Peyer's patch (tissue), 4 donors: Measurements from ENCODE around the gene MYLK. TPM values are rescaled to one million over a fixed set of nuclear protein-coding genes. Genes with fewer than 3 reads are reported as not detected.

Experiments used
- DNase-seq, 3 donors: peaks; one replicate each; pipeline ENCODE4 v3.0.0-alpha.2; 2017 to 2019
- H3K27ac ChIP-seq, 4 donors: fragments of 200-600 bp; sonication (generic); one replicate each; pipeline ENCODE4 v1.5.1; 2016 to 2019
- H3K27me3 ChIP-seq, 2 donors: fragments of 200-600 bp; sonication (generic); one replicate each; pipeline ENCODE4 v1.5.1; 2019
- H3K36me3 ChIP-seq, 3 donors: fragments of 200-600 bp; sonication (generic); one replicate each; pipeline ENCODE4 v1.5.1; 2016 to 2019
- H3K4me1 ChIP-seq, 4 donors: fragments of 200-600 bp; sonication (generic); one replicate each; pipeline ENCODE4 v1.5.1; 2016 to 2019
- H3K4me3 ChIP-seq, 4 donors: fragments of 200-600 bp; sonication (generic); 1 replicate in 3 of 4; 2 replicates in 1 of 4; pipeline ENCODE4 v1.5.1; 2016 to 2019; ENCODE audit warnings: mild to moderate bottlenecking in 1 of 4
- H3K9me3 ChIP-seq, 4 donors: fragments of 200-600 bp; sonication (generic); one replicate each; pipeline ENCODE4 v1.5.1; 2016 to 2019; ENCODE audit warnings: mild to moderate bottlenecking in 1 of 4
- POLR2A ChIP-seq, 2 donors: fragments of 450-650 bp; IDR thresholded peaks; one replicate each; pipeline ENCODE4 v1.5.1; 2017; ENCODE audit warnings: antibody characterized with exemption in 2 of 2, mild to moderate bottlenecking in 2 of 2, moderate library complexity in 2 of 2
- total RNA-seq, 4 donors: library from RNA; depleted of rRNA; stranded (reverse); fragments of >200 nt; gene quantifications; one replicate each; pipeline ENCODE4 v1.1.0, GENCODE V29; 2016
- TF ChIP-seq, protein P1 (sequence below), 6 experiments: fragments of 450-650 bp in 4 of 6; fragments of 200-600 bp in 2 of 6; sonication (generic) in 1 of 6; IDR thresholded peaks; one replicate each; pipeline ENCODE4 v1.5.1; 2017 to 2019; ENCODE audit warnings: antibody characterized with exemption in 6 of 6, mild to moderate bottlenecking in 3 of 6, moderate library complexity in 1 of 6

The MYLK gene
- total RNA-seq, 4 donors from 2014 or later, result 81.3 to 117 (median 94.1) TPM

DNA sequence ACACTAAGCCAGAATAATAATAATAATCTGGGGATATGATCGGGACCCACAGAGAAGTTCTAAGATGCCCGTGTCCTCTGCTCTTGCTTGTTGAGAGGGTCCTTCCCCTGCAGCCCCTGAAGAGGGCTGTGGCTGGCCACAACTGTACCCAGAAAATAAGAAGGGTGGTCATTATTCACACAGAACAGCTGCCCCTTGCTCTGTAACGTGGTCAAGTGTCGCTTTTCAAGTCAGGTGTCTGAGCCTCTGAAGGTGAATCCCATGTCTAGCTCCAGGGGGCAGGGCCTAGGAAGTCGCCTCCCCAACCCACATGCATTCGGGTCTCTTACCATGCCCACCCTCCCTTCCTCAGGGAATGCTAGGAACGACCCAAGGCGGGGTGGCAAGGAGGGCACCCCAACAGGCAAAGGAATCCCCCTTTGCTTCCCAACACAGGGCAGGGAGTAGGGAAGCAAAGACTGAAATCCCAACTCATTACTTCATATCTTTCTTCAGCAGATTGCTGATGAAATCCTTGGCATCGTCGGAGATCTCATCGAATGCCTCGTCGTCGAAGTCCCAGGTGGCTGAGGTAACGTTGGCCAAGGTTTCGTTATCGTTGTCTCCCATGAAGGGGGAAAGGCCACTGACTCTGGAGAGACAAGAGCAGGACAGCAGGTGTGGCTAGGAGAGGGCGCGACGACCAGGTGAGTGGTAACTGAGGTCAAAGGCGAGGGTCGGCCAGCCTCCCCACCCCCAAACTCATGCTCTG is 255.0 kb downstream of the MYLK start:
- no peak overlapping the region for H3K27ac ChIP-seq
- no peaks in the 10 kb centered on the region for H3K9me3 ChIP-seq
- TF ChIP-seq, protein P1, sequence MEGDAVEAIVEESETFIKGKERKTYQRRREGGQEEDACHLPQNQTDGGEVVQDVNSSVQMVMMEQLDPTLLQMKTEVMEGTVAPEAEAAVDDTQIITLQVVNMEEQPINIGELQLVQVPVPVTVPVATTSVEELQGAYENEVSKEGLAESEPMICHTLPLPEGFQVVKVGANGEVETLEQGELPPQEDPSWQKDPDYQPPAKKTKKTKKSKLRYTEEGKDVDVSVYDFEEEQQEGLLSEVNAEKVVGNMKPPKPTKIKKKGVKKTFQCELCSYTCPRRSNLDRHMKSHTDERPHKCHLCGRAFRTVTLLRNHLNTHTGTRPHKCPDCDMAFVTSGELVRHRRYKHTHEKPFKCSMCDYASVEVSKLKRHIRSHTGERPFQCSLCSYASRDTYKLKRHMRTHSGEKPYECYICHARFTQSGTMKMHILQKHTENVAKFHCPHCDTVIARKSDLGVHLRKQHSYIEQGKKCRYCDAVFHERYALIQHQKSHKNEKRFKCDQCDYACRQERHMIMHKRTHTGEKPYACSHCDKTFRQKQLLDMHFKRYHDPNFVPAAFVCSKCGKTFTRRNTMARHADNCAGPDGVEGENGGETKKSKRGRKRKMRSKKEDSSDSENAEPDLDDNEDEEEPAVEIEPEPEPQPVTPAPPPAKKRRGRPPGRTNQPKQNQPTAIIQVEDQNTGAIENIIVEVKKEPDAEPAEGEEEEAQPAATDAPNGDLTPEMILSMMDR (IDR thresholded peaks at IDR 0.05), result no peak
- no peak for TF ChIP-seq POLR2A (IDR thresholded peaks at IDR 0.05)
- H3K4me1 ChIP-seq, result no peaks in the 10 kb centered on the region
- H3K27me3 ChIP-seq, result no peaks in the 10 kb centered on the region
- peak in 1 of 3 donors; percentile 28 for DNase-seq
- H3K4me3 ChIP-seq, result no peak overlapping the region
- peaks cover 0 to 64% (median 0%) of the 10 kb centered on the region in 3 donors for H3K36me3 ChIP-seq

DNA sequence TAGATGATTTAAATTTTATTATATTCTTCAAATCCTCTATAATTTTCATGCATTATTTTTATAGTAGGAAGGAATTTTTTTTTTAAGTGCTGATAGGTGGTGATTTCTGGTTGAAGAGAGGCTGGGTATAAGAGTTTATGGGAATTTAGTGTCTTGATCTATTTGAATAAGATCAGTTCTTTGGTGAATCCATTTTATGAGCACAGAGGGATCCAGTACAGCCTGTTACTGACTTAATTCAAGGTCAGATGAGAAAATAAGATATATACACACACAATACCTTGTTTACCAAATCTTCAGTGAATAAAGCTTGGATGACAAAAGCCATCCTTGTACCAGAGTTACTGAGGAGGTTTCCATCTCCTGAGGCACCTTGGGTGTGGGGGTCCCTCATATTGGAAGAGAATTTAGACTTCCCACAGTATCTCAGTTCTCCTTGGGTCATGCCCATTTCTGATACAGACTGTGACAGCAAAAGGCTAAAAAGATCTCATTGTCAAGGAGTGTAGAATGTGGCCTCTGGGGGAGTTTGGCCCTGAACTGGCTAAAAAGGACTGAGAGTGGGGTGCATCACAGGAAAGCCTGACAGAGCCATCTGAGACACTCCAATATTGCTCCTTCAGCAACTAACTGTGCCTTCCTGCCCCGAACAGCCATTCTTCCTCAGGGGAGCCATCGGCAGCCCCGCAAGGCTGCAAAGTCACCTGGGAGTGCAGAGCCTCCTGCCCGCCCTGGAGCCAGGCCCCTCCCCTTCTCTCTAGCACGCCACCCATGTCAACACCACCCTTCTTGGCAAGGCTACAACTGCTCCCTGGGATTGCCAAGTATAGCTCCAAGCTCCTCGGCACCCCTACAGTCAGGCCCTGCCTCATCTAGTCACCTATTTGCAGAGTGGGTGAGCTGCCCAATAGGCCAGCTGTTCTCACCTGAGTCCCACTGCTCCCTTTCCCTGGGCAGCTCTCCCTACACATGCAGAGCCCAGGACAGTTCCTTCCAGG is 256.2 kb downstream of the MYLK start:
- peak overlapping the region in 1 of 4 donors; percentile 26 for H3K27ac ChIP-seq
- peaks cover 0 to 54% (median 0%) of the 10 kb centered on the region in 3 donors for H3K36me3 ChIP-seq
- no peak for DNase-seq
- H3K9me3 ChIP-seq, result no peaks in the 10 kb centered on the region
- H3K27me3 ChIP-seq, result no peaks in the 10 kb centered on the region
- H3K4me1 ChIP-seq, result no peaks in the 10 kb centered on the region
- H3K4me3 ChIP-seq, result no peak overlapping the region
- TF ChIP-seq, protein P1 (IDR thresholded peaks at IDR 0.05), result no peak

DNA sequence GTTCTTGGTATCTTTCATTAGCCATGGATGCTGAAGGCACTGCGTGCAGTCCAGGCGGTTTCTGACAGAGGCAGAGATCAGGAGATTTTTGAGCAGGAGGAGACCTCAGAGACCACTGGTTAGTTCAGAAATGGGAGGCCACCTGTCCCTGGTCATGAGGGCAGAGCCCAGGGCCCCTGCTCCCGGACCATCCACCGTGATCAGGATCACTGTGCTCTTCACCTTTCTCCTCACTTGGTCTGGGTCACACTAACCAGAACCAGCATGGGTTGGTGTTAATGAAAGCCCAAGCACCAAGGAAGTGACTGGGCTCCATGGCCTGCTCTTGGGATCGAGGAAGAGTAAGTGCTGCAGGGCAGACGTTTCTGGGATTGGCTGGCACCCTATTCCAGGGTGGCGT is 257.3 kb downstream of the MYLK start:
- peaks cover 0 to 52% (median 0%) of the 10 kb centered on the region in 3 donors for H3K36me3 ChIP-seq

DNA sequence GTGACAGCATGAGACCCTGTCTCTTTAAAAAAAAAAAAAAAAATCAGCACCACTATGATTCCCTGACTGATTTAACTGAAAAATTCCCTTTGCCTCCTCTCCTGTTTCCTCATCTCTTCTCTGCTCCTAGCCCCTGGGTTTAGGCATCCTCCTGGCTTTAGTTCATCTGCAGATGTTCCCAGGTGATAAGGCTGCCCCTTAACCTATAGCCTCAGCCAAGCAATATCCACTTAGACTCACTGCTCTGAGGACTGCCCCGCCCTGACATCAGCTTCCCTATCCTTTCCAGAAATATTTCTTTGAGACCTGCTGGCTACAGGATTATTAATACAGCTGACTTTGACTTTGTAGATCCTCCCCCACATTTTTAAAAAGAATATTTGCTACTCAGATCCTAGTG is 259.8 kb downstream of the MYLK start:
- Histone ChIP-seq H3K4me3 (no peak overlapping the region), H3K27me3 (no peaks in the 10 kb centered on the region), H3K4me1 (no peaks in the 10 kb centered on the region), H3K27ac (no peak overlapping the region), H3K9me3 (no peaks in the 10 kb centered on the region), H3K36me3 (peaks cover 0 to 36% (median 0%) of the 10 kb centered on the region in 3 donors)
- TF ChIP-seq POLR2A (IDR thresholded peaks at IDR 0.05), result no peak
- TF ChIP-seq, protein P1 (IDR thresholded peaks at IDR 0.05), result no peak
- DNase-seq, result no peak

More for the DNA sequence above, 257.3 kb downstream of the MYLK start:
- TF ChIP-seq, protein P1 (IDR thresholded peaks at IDR 0.05), result no peak
- TF ChIP-seq POLR2A (IDR thresholded peaks at IDR 0.05), result no peak
- Histone ChIP-seq H3K4me3 (no peak overlapping the region), H3K27ac (no peak overlapping the region), H3K27me3 (no peaks in the 10 kb centered on the region), H3K9me3 (no peaks in the 10 kb centered on the region), H3K4me1 (no peaks in the 10 kb centered on the region)
- no peak for DNase-seq

DNA sequence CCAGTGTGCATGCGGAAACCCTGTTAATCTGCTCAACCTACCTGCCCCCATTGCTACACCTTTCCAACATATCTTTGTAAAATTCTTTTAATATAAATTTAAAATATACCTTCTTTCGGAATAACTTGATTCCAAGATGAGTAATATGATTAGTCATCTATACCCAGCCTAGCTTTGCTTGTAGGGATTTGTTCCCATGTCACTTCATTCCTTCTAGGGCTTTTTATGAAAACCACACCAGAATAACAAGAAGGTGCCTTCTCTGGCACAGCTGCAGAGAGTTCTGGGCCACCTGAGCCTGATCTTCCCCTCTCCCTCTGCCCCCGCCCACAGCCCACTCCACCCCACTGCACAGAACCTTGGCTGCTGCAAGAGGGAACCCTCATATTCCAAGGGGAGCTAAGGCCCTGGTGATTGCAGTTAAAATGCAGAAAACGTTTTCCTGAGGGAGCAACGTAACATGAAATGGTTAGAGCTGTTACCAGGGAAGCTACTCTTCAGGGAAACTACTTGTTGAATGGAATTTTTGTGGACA is 260.7 kb downstream of the MYLK start:
- no peaks in the 10 kb centered on the region for H3K27me3 ChIP-seq
- H3K36me3 ChIP-seq, result peaks cover 0 to 29% (median 0%) of the 10 kb centered on the region in 3 donors
- no peaks in the 10 kb centered on the region for H3K4me1 ChIP-seq
- H3K9me3 ChIP-seq, result no peaks in the 10 kb centered on the region
- H3K27ac ChIP-seq, result peak overlapping the region in 1 of 4 donors; percentile 33
- TF ChIP-seq POLR2A (IDR thresholded peaks at IDR 0.05), result no peak
- TF ChIP-seq, protein P1 (IDR thresholded peaks at IDR 0.05), result no peak
- no peak overlapping the region for H3K4me3 ChIP-seq
- DNase-seq, result no peak
